ENCODE measurements around the gene NR3C2.

The NR3C2 gene

DNA sequence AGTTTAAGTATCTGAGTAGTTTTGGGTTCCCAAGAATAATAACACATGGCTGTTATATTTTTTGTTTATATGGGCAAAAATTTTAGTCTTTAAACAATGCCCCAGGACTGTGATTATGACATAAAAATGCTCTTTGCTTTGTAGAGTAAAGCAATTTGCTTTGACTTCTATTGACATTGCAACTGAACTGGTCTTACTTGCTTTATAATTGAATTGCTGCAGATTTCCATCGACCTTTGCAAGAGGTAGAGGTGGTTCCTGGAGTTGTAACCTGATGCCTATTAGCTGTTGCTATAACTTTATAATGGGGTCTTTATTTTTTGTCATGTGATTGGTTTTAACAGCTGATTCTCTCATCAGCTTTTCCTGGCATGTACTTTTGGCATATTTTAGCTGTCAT, 407.4 kb downstream of the NR3C2 start:
- no peak for DNase-seq

GRCh38 chr4:148030193-148030873, 411.9 kb downstream of the NR3C2 start:
- no peak for DNase-seq

DNA sequence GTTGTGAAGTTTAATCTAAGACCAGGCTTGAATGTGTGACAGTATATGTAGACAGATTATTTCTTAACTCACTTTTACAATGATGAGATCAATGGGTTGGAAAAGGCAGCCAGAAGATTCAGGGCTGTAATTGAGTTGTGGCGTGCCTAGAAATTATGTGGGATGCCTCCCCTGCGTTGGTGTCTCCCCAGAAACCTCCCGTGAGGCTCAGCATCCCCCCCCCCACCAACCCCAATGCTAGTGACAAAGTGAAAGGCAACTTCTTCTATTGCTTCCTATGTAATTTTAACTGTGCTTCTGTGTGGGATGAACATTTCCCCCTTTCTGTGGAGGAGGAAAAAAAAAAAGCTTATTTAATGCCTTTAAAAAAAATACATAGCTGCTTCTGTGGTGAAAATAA, 412.4 kb downstream of the NR3C2 start:
- no peak for DNase-seq
